ENCODE measurements around the gene ATF6.

DNA sequence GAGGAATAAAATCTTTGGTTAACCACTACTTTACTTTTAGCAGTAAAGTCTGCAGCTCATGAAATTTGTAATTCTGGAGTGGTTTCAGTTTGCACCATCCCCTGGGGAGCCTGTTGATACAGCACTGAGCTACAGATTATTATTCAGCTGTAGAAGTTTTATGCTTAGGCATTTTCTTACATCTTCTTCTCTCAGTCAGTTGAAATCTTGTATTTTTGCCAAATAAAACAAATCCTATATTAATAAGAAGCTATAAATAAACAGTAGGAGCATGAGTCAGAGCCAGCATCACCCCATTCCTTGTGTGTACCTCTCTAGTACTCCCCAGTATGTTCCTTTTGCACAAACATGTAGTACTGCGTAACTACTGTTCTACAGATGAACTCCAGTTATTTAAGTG is 118.9 kb downstream of the ATF6 start:
- TF ChIP-seq, protein P1, sequence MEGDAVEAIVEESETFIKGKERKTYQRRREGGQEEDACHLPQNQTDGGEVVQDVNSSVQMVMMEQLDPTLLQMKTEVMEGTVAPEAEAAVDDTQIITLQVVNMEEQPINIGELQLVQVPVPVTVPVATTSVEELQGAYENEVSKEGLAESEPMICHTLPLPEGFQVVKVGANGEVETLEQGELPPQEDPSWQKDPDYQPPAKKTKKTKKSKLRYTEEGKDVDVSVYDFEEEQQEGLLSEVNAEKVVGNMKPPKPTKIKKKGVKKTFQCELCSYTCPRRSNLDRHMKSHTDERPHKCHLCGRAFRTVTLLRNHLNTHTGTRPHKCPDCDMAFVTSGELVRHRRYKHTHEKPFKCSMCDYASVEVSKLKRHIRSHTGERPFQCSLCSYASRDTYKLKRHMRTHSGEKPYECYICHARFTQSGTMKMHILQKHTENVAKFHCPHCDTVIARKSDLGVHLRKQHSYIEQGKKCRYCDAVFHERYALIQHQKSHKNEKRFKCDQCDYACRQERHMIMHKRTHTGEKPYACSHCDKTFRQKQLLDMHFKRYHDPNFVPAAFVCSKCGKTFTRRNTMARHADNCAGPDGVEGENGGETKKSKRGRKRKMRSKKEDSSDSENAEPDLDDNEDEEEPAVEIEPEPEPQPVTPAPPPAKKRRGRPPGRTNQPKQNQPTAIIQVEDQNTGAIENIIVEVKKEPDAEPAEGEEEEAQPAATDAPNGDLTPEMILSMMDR (conservative IDR thresholded peaks at IDR 0.05; ENCODE audit: low read length): no peak
- TF ChIP-seq EZH2phosphoT487 (IDR thresholded peaks at IDR 0.05; ENCODE audit: borderline replicate concordance, low read depth, low read length): no peak
